ENCODE data around the gene KRTAP10-2.
"Not testable (repeated sequence)": the region's sequence is repeated elsewhere in the genome, so short reads cannot be mapped to it uniquely, and the experiment has no call there.

KRTAP10-2 gene

GRCh38 chr21:44575307-44576024 is 24.2 kb upstream of the KRTAP10-2 start:
- FAIRE-seq = no peak
- TF ChIP-seq POLR2A (IDR thresholded peaks at IDR 0.05; ENCODE audit: low read depth, low read length) = no peak
- TF ChIP-seq POLR2AphosphoS5 (IDR thresholded peaks at IDR 0.05; ENCODE audit: low read depth, low read length) = no peak
- no peak for TF ChIP-seq PAX5 (IDR thresholded peaks at IDR 0.05; ENCODE audit: insufficient read depth, low read length, severe bottlenecking)
- no peak for TF ChIP-seq SPI1 (IDR thresholded peaks at IDR 0.05; ENCODE audit: low read depth, low read length)
- no peak for TF ChIP-seq TAF1 (IDR thresholded peaks at IDR 0.05; ENCODE audit: low read depth, low read length)
- TF ChIP-seq POU2F2 (IDR thresholded peaks at IDR 0.05; ENCODE audit: low read depth, low read length) = no peak
- no peak for DNase-seq (ENCODE audit: insufficient read length, low spot score)

GRCh38 chr21:44574457-44575306 is 23.4 kb upstream of the KRTAP10-2 start:
- DNase-seq (ENCODE audit: insufficient read length, low spot score) = no peak
- no peak for FAIRE-seq
- TF ChIP-seq PAX5 (IDR thresholded peaks at IDR 0.05; ENCODE audit: insufficient read depth, low read length, severe bottlenecking) = no peak
- no peak for TF ChIP-seq TAF1 (IDR thresholded peaks at IDR 0.05; ENCODE audit: low read depth, low read length)
- TF ChIP-seq POU2F2 (IDR thresholded peaks at IDR 0.05; ENCODE audit: low read depth, low read length) = no peak
- TF ChIP-seq SPI1 (IDR thresholded peaks at IDR 0.05; ENCODE audit: low read depth, low read length) = no peak
- TF ChIP-seq POLR2AphosphoS5 (IDR thresholded peaks at IDR 0.05; ENCODE audit: low read depth, low read length) = no peak

DNA sequence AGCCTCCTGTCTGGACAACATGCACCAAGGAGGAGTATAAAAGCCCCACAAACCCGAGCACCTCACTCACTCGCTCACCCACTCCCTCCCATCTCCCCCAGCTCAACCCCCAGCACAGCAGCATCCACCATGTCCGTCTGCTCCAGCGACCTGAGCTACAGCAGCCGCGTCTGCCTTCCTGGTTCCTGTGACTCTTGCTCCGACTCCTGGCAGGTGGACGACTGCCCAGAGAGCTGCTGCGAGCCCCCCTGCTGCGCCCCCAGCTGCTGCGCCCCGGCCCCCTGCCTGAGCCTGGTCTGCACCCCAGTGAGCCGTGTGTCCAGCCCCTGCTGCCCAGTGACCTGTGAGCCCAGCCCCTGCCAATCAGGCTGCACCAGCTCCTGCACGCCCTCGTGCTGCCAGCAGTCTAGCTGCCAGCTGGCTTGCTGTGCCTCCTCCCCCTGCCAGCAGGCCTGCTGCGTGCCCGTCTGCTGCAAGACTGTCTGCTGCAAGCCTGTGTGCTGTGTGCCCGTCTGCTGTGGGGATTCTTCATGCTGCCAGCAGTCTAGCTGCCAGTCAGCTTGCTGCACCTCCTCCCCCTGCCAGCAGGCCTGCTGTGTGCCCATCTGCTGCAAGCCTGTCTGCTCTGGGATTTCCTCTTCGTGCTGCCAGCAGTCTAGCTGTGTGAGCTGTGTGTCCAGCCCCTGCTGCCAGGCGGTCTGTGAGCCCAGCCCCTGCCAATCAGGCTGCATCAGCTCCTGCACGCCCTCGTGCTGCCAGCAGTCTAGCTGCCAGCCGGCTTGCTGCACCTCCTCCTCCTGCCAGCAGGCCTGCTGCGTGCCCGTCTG is 22.5 kb upstream of the KRTAP10-2 start, which contains the start of gene KRTAP10-4:
Gene KRTAP10-4 (plus strand): TSS at position 100 of the 827 bp plus-strand sequence. CDS start 30 bp downstream, at position 130.
- not testable (repeated sequence) for FAIRE-seq; DNase-seq (ENCODE audit: insufficient read length, low spot score)

DNA sequence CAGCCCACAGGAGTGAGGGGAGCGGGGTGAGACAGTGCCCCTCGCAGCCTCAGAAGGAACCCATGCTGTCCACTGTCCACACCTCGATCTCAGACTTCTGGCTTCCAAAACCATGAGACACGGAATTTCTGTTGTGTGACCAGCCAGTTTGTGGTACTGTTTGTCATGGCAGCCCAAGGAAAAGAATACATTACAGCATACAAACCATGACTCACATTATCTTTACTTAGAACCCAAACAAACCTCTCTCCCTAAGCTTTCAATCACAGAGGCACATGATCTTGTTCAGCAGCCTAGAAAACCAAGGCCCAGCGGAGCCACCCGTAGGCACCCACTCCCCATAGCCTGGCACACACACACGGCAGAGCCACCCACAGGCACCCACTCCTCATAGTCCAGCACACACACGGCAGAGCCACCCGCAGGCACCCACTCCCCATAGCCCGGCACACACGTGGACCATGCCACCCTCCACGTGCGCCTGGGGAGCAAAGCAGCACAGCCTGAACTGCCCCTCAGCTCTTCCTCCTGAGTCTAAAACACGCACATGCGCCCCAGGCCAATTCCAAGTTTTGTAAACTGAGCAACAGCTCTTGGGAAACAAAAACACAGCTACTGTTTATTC is 21.8 kb upstream of the KRTAP10-2 start:
- no peak for DNase-seq (ENCODE audit: insufficient read length, low spot score)
- TF ChIP-seq TAF1 (IDR thresholded peaks at IDR 0.05; ENCODE audit: low read depth, low read length) (no peak), PAX5 (IDR thresholded peaks at IDR 0.05; ENCODE audit: insufficient read depth, low read length, severe bottlenecking) (no peak), POU2F2 (IDR thresholded peaks at IDR 0.05; ENCODE audit: low read depth, low read length) (no peak), POLR2A (IDR thresholded peaks at IDR 0.05; ENCODE audit: low read depth, low read length) (no peak), SPI1 (IDR thresholded peaks at IDR 0.05; ENCODE audit: low read depth, low read length) (no peak), POLR2AphosphoS5 (IDR thresholded peaks at IDR 0.05; ENCODE audit: low read depth, low read length) (no peak)
- no peak for FAIRE-seq

DNA sequence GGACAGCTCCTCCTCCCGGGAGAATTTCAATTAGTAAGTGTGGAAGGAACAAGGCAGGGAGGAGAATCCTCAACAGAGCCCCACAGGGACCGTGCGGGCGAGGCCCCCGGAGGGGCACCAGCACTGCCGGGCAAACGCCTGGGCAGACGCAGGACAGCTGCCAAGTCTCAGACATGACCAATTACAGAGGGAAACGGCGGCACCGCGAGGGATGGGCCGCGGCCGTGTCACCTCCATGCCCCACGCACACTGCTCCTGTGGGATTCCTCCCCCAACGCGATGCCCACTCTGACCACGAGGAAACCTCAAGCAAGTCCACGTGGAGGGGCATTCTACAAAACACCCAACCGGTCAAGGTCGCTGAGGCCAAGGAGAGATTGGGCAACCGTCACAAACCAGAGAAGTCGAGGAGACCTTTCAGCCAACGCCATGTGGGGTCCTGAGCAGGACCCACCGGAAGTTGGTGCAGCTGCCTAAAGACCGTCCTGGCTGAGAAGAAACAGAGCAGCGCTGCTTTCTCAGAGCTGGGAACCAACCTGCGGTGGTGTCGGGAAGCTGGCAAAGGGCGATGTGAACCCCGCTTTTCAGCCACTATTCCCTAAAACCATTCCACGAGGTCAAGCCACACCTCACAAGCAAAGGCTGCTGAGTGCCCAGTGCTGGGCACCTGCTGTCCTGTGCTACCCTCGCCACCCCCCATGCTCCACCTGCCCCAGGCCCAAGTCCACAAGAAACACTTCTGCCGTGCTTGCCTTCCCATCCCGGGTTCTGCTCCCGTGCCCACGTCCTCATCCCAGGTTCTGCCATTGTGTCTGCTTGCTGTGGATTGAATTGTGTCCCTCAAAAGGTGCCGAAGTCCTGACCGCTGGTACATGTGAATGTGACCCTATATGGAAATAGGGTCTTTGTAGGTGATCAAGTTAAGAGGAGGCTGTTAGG is 20.8 kb upstream of the KRTAP10-2 start:
- FAIRE-seq (no peak), DNase-seq (ENCODE audit: insufficient read length, low spot score) (no peak)
- no peak for TF ChIP-seq TAF1 (IDR thresholded peaks at IDR 0.05; ENCODE audit: low read depth, low read length)
- no peak for TF ChIP-seq POU2F2 (IDR thresholded peaks at IDR 0.05; ENCODE audit: low read depth, low read length)
- no peak for TF ChIP-seq POLR2A (IDR thresholded peaks at IDR 0.05; ENCODE audit: low read depth, low read length)
- no peak for TF ChIP-seq POLR2AphosphoS5 (IDR thresholded peaks at IDR 0.05; ENCODE audit: low read depth, low read length)
- no peak for TF ChIP-seq SPI1 (IDR thresholded peaks at IDR 0.05; ENCODE audit: low read depth, low read length)
- no peak for TF ChIP-seq PAX5 (IDR thresholded peaks at IDR 0.05; ENCODE audit: insufficient read depth, low read length, severe bottlenecking)

DNA sequence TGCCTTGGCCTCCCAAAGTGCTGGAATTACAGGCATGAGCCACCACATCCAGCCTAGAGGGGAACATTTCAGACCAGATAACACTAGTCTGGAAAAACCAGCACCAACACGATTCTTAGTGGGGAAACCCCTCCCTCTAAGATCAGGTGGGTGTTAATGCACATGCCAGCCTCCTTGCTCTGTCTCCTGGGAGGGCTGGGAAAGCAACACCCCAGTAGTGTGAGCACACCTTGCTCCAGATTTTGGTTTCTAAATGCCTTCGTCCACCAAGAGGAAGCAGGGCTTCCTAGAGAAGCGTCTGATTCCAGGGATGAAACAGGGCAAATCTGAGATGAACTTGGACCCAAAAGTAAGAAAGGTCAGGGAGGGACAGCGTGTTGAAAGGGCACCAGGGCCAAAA is 20.0 kb upstream of the KRTAP10-2 start:
- FAIRE-seq (no peak), DNase-seq (ENCODE audit: insufficient read length, low spot score) (no peak)
- TF ChIP-seq SPI1 (IDR thresholded peaks at IDR 0.05; ENCODE audit: low read depth, low read length) = no peak

DNA sequence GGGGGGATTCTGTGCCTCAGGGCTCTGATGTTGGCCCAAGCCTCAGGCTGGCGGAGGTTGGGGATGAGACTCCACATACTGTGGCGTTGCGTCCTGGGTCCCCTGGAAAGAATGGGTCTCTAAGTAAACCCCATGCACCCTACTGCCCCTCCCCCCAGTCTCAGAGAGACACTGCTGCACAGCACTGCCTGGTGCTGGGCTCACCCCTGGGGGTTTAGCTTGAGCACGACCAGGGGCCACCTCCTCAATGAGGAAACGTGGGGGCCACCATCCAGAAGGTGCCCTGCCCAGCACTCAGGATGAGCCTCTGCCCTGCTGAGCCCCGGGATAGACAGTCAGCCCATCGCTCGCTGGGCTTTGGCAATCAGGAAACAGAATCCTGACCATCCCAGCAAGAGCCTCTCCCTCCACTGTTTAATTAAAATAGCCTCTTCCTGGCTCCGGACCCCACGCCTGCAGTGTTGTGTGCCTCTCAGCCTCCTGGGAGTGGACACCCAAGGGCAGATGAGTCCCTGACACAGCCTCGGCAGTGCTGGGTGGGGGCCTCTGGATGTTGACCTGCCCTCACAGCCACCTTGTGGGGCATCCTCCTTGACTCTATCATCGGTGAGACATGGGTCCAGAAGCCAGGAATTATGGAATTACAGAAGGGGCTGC is 18.7 kb upstream of the KRTAP10-2 start:
- TF ChIP-seq PAX5 (IDR thresholded peaks at IDR 0.05; ENCODE audit: insufficient read depth, low read length, severe bottlenecking) = no peak
- TF ChIP-seq TAF1 (IDR thresholded peaks at IDR 0.05; ENCODE audit: low read depth, low read length) = no peak
- TF ChIP-seq SPI1 (IDR thresholded peaks at IDR 0.05; ENCODE audit: low read depth, low read length) = no peak
- TF ChIP-seq POU2F2 (IDR thresholded peaks at IDR 0.05; ENCODE audit: low read depth, low read length) = no peak
- no peak for TF ChIP-seq POLR2A (IDR thresholded peaks at IDR 0.05; ENCODE audit: low read depth, low read length)
- TF ChIP-seq POLR2AphosphoS5 (IDR thresholded peaks at IDR 0.05; ENCODE audit: low read depth, low read length) = no peak
- FAIRE-seq (no peak), DNase-seq (ENCODE audit: insufficient read length, low spot score) (no peak)

Data from GM12891 (cell line).